ENCODE results near the gene IL1RAPL1.

IL1RAPL1 gene

GRCh38 chrX:29453333-29453732 is 866.1 kb downstream of the IL1RAPL1 start:
- TF ChIP-seq ZFX (IDR thresholded peaks at IDR 0.05) (no peak), CTCF (conservative IDR thresholded peaks at IDR 0.05) (no peak)

GRCh38 chrX:29455702-29456101 is 868.5 kb downstream of the IL1RAPL1 start:
- TF ChIP-seq ZFX (IDR thresholded peaks at IDR 0.05) (no peak), CTCF (conservative IDR thresholded peaks at IDR 0.05) (no peak)
- no peak overlapping the region for H3K27ac ChIP-seq

More at GRCh38 chrX:29453333-29453732, 866.1 kb downstream of the IL1RAPL1 start:
- no peak overlapping the region for H3K27ac ChIP-seq

GRCh38 chrX:29461039-29461438 is 873.8 kb downstream of the IL1RAPL1 start:
- H3K27ac ChIP-seq = no peak overlapping the region
- TF ChIP-seq ZFX (IDR thresholded peaks at IDR 0.05) = no peak
- no peak for TF ChIP-seq CTCF (conservative IDR thresholded peaks at IDR 0.05)

GRCh38 chrX:29466456-29466855 is 879.2 kb downstream of the IL1RAPL1 start:
- TF ChIP-seq ZFX (IDR thresholded peaks at IDR 0.05) (no peak), CTCF (conservative IDR thresholded peaks at IDR 0.05) (no peak)
- H3K27ac ChIP-seq = no peak overlapping the region

GRCh38 chrX:29468911-29469494 is 881.8 kb downstream of the IL1RAPL1 start:
- no peak for TF ChIP-seq ZFX (IDR thresholded peaks at IDR 0.05)
- TF ChIP-seq CTCF (conservative IDR thresholded peaks at IDR 0.05) = no peak
- H3K27ac ChIP-seq = no peak overlapping the region

- TF ChIP-seq ZFX (IDR thresholded peaks at IDR 0.05) (no peak), CTCF (conservative IDR thresholded peaks at IDR 0.05) (no peak)
- no peak overlapping the region for H3K27ac ChIP-seq
Observed at GRCh38 chrX:29470030-29470429, 882.8 kb downstream of the IL1RAPL1 start.

- no peak overlapping the region for H3K27ac ChIP-seq
- TF ChIP-seq CTCF (conservative IDR thresholded peaks at IDR 0.05) = no peak
- TF ChIP-seq ZFX (IDR thresholded peaks at IDR 0.05) = no peak
Observed at GRCh38 chrX:29471829-29472228, 884.6 kb downstream of the IL1RAPL1 start.

Data from C4-2B (cell line).